CD4-positive, alpha-beta T cell (primary cell): ENCODE data around the gene COG7. TPM values are rescaled to one million over a fixed set of nuclear protein-coding genes. Genes with fewer than 3 reads are reported as not detected.
"Not testable (repeated sequence)": the region's sequence is repeated elsewhere in the genome, so short reads cannot be mapped to it uniquely, and the experiment has no call there.

Experiments used
- ATAC-seq: fragments of 200-7000 bp; cut with Tn5 transposase; one replicate; pipeline ENCODE4 v1.10.0; 2022; ENCODE audit warnings: mild to moderate bottlenecking; ENCODE audit not compliant: poor library complexity
- CTCF ChIA-PET: fragments of 350-600 bp; sonication (Branson Sonifier 250); formaldehyde crosslinking; loops from one replicate; lab custom pipeline; 2021; ENCODE audit warnings: antibody characterized with exemption, inconsistent platforms; lab: Charles Lee
- POLR2A ChIA-PET: fragments of 350-600 bp; sonication (Branson Sonifier 250); formaldehyde crosslinking; loops from one replicate; lab custom pipeline; 2021; ENCODE audit warnings: antibody characterized with exemption, inconsistent platforms; lab: Charles Lee
- DNase-seq, 14 experiments: peaks; one replicate each; pipeline ENCODE4 v3.0.0-alpha.2; 2013 to 2020; ENCODE audit warnings: mixed read lengths in 2 of 14
- H3K27ac ChIP-seq, 2 donors: one replicate each; pipeline versions ENCODE4 v1.5.1 to v1.7.0; 2013; ENCODE audit warnings: low read length in 2 of 2, low read depth in 1 of 2, mild to moderate bottlenecking in 1 of 2
- H3K27me3 ChIP-seq, 2 experiments: 1 replicate in 1 of 2; 2 replicates in 1 of 2; pipeline versions ENCODE4 v1.6.1 to v1.7.0; 2013; ENCODE audit warnings: low read length in 2 of 2, control low read depth in 1 of 2, mild to moderate bottlenecking in 1 of 2, moderate library complexity in 1 of 2; ENCODE audit not compliant: insufficient read depth in 2 of 2, control insufficient read depth in 1 of 2
- H3K36me3 ChIP-seq: one replicate; pipeline ENCODE4 v1.6.1; 2013; ENCODE audit warnings: low read length, control low read depth; ENCODE audit not compliant: insufficient read depth
- H3K4me1 ChIP-seq: one replicate; pipeline ENCODE4 v1.6.1; 2013; ENCODE audit warnings: low read length, control low read depth; ENCODE audit not compliant: insufficient read depth
- H3K4me3 ChIP-seq: one replicate; pipeline ENCODE4 v1.5.1; 2013; ENCODE audit warnings: mild to moderate bottlenecking, low read length, moderate library complexity
- H3K9me3 ChIP-seq, 2 experiments: 1 replicate in 1 of 2; 2 replicates in 1 of 2; pipeline versions ENCODE4 v1.6.1 to v1.7.0; 2013; ENCODE audit warnings: low read length in 2 of 2, mild to moderate bottlenecking in 2 of 2, control low read depth in 1 of 2, moderate library complexity in 1 of 2; ENCODE audit not compliant: control insufficient read depth in 1 of 2, insufficient read depth in 1 of 2
- H3K27ac Mint-ChIP-seq: one replicate; pipeline ENCODE4 v1.8.0; 2020; ENCODE audit warnings: mixed read lengths
- H3K27me3 Mint-ChIP-seq: one replicate; pipeline ENCODE4 v1.8.0; 2021; ENCODE audit warnings: mixed read lengths
- H3K36me3 Mint-ChIP-seq: one replicate; pipeline ENCODE4 v1.8.0; 2021; ENCODE audit warnings: low read depth, mixed read lengths
- H3K4me1 Mint-ChIP-seq: one replicate; pipeline ENCODE4 v1.8.0; 2021; ENCODE audit warnings: low read depth, mixed read lengths
- H3K4me3 Mint-ChIP-seq: one replicate; pipeline ENCODE4 v1.8.0; 2020; ENCODE audit warnings: mild to moderate bottlenecking, mixed read lengths
- H3K9me3 Mint-ChIP-seq: one replicate; pipeline ENCODE4 v1.8.0; 2020; ENCODE audit warnings: mixed read lengths
- intact Hi-C, 2 experiments: fragments of 100-400 bp; cut with DNase I in 1 of 2; cut with micrococcal nuclease in 1 of 2; formaldehyde crosslinking; loops; one replicate each; pipeline versions ENCODE4 v1.15.1 to v1.9.0; 2023 to 2025; cut with DNase I, micrococcal nuclease
- total RNA-seq, 174 experiments: library from RNA in 2 of 174; stranded (reverse) in 2 of 174; gene quantifications; one replicate each; pipeline ENCODE4 v1.2.3 and lab custom pipeline; 2021 to 2026
- TF ChIP-seq, protein P1 (sequence below): fragments of 200-600 bp; IDR thresholded peaks from one replicate; pipeline ENCODE4 v1.8.0; 2022; ENCODE audit warnings: antibody characterized with exemption, mild to moderate bottlenecking

The COG7 gene
- total RNA-seq, 2 experiments from 2014 or later: 12.6 to 13.6 TPM

DNA sequence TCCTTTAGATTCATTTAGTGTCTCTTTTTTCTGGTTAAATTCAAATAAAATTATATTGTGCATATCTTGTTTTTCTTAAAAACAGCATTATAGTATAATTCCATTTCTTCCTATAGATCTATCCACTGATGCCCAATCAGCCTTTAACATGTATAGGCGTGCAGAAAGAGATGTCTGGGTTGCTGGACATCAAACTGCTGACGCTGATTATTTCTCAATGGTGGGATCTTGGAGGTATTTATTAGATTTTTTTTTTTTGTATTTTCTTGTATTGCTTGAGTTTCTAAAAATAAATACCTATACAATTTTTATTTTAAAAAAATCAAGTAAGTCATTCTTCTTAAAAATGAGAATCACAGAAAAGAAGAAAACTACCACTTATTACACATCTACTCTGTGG is 50.9 kb downstream of the COG7 start:
- no peaks in the 10 kb centered on the region for H3K27me3 ChIP-seq
- H3K36me3 Mint-ChIP-seq: peaks cover 92% of the 10 kb centered on the region
- H3K27ac Mint-ChIP-seq: no peak overlapping the region
- intact Hi-C loops: no loop called here
- H3K4me1 Mint-ChIP-seq: no peaks in the 10 kb centered on the region
- H3K4me3 ChIP-seq: no peak overlapping the region
- ChIA-PET POLR2A (no interaction called here), CTCF (no interaction called here)
- no peaks in the 10 kb centered on the region for H3K27me3 Mint-ChIP-seq
- ATAC-seq (no peak), DNase-seq (no peak)
- H3K36me3 ChIP-seq: peaks cover 85% of the 10 kb centered on the region
- no peaks in the 10 kb centered on the region for H3K9me3 Mint-ChIP-seq
- H3K9me3 ChIP-seq: no peaks in the 10 kb centered on the region
- H3K4me1 ChIP-seq: no peaks in the 10 kb centered on the region
- TF ChIP-seq, protein P1, sequence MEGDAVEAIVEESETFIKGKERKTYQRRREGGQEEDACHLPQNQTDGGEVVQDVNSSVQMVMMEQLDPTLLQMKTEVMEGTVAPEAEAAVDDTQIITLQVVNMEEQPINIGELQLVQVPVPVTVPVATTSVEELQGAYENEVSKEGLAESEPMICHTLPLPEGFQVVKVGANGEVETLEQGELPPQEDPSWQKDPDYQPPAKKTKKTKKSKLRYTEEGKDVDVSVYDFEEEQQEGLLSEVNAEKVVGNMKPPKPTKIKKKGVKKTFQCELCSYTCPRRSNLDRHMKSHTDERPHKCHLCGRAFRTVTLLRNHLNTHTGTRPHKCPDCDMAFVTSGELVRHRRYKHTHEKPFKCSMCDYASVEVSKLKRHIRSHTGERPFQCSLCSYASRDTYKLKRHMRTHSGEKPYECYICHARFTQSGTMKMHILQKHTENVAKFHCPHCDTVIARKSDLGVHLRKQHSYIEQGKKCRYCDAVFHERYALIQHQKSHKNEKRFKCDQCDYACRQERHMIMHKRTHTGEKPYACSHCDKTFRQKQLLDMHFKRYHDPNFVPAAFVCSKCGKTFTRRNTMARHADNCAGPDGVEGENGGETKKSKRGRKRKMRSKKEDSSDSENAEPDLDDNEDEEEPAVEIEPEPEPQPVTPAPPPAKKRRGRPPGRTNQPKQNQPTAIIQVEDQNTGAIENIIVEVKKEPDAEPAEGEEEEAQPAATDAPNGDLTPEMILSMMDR: no peak
- H3K27ac ChIP-seq: no peak overlapping the region
- H3K4me3 Mint-ChIP-seq: no peak overlapping the region

DNA sequence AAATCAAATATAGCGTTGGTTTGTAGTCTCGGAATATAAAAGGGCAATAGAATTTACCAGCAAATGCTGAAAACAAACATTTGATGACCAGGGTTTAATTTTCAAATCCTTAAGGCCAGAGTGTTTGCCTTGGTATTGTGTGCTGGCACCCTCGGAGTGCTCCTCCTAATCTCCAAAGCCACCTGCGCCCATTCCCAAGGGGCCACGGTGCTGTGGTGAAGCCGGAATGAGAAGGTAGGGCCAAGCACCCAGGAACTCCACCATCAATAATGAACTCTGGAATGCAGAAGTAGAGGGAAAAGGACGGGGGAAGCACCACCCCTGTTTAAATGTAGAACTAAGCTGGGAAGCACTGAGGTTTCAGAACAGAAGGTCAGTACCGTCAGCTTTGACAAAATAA is 51.9 kb downstream of the COG7 start:
- H3K27ac ChIP-seq: no peak overlapping the region
- Mint-ChIP-seq H3K36me3 (peaks cover 90% of the 10 kb centered on the region), H3K4me1 (no peaks in the 10 kb centered on the region), H3K27me3 (no peaks in the 10 kb centered on the region), H3K4me3 (no peak overlapping the region), H3K9me3 (no peaks in the 10 kb centered on the region), H3K27ac (no peak overlapping the region)
- ChIA-PET CTCF (no interaction called here), POLR2A (no interaction called here)
- H3K4me3 ChIP-seq: no peak overlapping the region
- H3K27me3 ChIP-seq: no peaks in the 10 kb centered on the region
- intact Hi-C loops: no loop called here
- H3K36me3 ChIP-seq: peaks cover 84% of the 10 kb centered on the region
- H3K4me1 ChIP-seq: no peaks in the 10 kb centered on the region
- TF ChIP-seq, protein P1: no peak
- H3K9me3 ChIP-seq: no peaks in the 10 kb centered on the region
- ATAC-seq: no peak
- DNase-seq: no peak

DNA sequence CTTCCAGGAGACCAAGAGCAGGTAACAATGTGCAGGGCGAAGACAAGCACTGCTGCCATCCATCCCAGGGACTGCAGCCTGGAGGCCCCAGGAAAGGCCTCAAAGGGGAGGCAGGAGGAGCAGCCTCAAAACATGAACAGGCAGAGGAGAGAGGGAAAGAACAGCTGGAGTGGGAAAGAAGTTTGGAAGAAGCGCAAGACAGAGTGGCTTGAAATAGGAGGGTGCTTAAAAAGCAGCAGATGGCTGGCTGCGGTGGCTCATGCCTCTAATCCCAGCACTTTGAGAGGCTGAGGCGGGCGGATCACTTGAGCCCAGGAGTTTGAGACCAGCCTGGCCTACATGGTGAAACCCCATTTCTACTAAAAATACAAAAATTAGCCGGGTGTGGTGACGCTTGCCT is 52.5 kb downstream of the COG7 start:
- H3K36me3 ChIP-seq: peaks cover 85% of the 10 kb centered on the region
- H3K4me3 ChIP-seq, H3K27ac ChIP-seq, ATAC-seq, H3K27me3 Mint-ChIP-seq, H3K9me3 ChIP-seq, CTCF ChIA-PET, DNase-seq, H3K4me3 Mint-ChIP-seq, H3K27me3 ChIP-seq, H3K27ac Mint-ChIP-seq, H3K9me3 Mint-ChIP-seq, H3K4me1 Mint-ChIP-seq, H3K4me1 ChIP-seq, POLR2A ChIA-PET, intact Hi-C loops: not testable (repeated sequence)
- H3K36me3 Mint-ChIP-seq: peaks cover 92% of the 10 kb centered on the region

DNA sequence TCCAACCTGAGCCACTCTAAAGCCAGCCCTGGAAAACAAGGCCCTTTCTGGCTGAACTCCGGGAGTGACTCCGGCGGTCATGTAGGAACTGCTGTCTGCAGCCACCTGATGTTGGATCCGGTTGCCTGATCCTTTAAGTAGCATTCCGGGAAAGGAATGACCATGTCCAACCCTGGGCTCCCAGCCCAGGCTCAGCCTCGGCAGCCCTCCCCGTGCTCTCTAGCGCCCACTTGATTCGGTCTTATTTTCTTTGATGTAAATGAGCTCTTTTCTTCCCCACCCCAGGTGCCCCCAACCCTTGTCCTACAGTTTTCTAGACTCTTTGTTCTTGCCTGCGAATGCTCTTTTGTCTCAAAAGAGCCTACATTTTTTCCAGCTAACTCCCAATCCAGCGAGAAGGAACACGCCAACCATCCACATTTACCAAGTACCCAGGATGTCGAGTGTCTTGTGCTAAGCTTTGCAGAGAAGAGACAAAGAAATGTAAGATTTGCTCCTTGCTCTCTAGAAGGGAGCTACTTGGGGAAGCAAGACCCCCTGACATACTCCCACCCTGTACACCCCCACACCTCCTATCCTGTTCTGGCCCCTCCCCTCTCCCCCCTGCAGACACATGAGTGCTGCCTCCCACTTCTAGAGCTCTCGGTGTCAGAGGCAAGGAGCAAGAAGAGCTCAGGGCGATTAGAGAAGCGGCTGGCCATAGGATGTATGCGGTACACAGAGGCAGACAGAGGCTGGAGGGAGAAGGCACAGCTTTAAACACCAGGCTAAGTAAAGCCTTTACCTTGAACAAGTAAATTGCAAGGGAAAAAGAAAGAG is 53.8 kb downstream of the COG7 start:
- H3K36me3 ChIP-seq: peaks cover 80% of the 10 kb centered on the region
- H3K27me3 Mint-ChIP-seq: no peaks in the 10 kb centered on the region
- no peaks in the 10 kb centered on the region for H3K4me1 ChIP-seq
- TF ChIP-seq, protein P1: no peak
- H3K27me3 ChIP-seq: no peaks in the 10 kb centered on the region
- no peaks in the 10 kb centered on the region for H3K9me3 ChIP-seq
- H3K4me3 ChIP-seq: no peak overlapping the region
- ChIA-PET CTCF (no interaction called here), POLR2A (no interaction called here)
- ATAC-seq: no peak
- H3K4me1 Mint-ChIP-seq: no peaks in the 10 kb centered on the region
- no peak for DNase-seq
- intact Hi-C loops: no loop called here
- H3K27ac ChIP-seq: no peak overlapping the region
- no peak overlapping the region for H3K27ac Mint-ChIP-seq
- peaks cover 90% of the 10 kb centered on the region for H3K36me3 Mint-ChIP-seq
- H3K4me3 Mint-ChIP-seq: no peak overlapping the region
- H3K9me3 Mint-ChIP-seq: no peaks in the 10 kb centered on the region
